ENCODE results near the gene STARD3.

DNA sequence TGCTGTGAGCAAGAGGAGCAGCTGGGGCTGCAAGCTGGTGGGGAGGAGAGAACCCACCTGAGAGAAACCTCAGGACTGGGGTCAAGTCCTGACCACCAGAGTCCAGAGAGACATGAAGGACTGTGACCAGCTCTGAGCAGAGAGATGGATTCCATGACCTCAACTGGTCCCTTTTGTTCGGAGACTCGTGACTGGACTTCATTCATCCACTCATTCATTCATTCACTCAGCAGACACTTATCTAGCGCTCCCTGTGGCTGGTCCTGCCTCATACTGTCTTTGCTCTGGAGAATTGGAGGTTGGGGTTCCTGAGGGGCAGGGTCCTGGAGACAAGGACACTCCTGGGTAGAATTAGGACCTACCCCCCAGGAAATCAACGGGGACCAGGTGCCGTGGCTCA, 67.0 kb downstream of the STARD3 start:
- TF ChIP-seq SREBF2 (IDR thresholded peaks at IDR 0.05) (no peak), RCOR1 (IDR thresholded peaks at IDR 0.05; ENCODE audit: low read depth, low read length) (no peak), MAFK (IDR thresholded peaks at IDR 0.05; ENCODE audit: partially characterized antibody) (no peak), POLR2A (IDR thresholded peaks at IDR 0.05; ENCODE audit: low read length) (no peak), EHF (CRISPR knock-in tag; IDR thresholded peaks at IDR 0.05) (no peak), ZFP36 (IDR thresholded peaks at IDR 0.05; ENCODE audit: borderline replicate concordance, partially characterized antibody) (no peak)
- TF ChIP-seq, protein P1, sequence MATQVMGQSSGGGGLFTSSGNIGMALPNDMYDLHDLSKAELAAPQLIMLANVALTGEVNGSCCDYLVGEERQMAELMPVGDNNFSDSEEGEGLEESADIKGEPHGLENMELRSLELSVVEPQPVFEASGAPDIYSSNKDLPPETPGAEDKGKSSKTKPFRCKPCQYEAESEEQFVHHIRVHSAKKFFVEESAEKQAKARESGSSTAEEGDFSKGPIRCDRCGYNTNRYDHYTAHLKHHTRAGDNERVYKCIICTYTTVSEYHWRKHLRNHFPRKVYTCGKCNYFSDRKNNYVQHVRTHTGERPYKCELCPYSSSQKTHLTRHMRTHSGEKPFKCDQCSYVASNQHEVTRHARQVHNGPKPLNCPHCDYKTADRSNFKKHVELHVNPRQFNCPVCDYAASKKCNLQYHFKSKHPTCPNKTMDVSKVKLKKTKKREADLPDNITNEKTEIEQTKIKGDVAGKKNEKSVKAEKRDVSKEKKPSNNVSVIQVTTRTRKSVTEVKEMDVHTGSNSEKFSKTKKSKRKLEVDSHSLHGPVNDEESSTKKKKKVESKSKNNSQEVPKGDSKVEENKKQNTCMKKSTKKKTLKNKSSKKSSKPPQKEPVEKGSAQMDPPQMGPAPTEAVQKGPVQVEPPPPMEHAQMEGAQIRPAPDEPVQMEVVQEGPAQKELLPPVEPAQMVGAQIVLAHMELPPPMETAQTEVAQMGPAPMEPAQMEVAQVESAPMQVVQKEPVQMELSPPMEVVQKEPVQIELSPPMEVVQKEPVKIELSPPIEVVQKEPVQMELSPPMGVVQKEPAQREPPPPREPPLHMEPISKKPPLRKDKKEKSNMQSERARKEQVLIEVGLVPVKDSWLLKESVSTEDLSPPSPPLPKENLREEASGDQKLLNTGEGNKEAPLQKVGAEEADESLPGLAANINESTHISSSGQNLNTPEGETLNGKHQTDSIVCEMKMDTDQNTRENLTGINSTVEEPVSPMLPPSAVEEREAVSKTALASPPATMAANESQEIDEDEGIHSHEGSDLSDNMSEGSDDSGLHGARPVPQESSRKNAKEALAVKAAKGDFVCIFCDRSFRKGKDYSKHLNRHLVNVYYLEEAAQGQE (IDR thresholded peaks at IDR 0.05) = no peak
- TF ChIP-seq, protein P2, sequence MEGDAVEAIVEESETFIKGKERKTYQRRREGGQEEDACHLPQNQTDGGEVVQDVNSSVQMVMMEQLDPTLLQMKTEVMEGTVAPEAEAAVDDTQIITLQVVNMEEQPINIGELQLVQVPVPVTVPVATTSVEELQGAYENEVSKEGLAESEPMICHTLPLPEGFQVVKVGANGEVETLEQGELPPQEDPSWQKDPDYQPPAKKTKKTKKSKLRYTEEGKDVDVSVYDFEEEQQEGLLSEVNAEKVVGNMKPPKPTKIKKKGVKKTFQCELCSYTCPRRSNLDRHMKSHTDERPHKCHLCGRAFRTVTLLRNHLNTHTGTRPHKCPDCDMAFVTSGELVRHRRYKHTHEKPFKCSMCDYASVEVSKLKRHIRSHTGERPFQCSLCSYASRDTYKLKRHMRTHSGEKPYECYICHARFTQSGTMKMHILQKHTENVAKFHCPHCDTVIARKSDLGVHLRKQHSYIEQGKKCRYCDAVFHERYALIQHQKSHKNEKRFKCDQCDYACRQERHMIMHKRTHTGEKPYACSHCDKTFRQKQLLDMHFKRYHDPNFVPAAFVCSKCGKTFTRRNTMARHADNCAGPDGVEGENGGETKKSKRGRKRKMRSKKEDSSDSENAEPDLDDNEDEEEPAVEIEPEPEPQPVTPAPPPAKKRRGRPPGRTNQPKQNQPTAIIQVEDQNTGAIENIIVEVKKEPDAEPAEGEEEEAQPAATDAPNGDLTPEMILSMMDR (IDR thresholded peaks at IDR 0.05) = no peak
- TF ChIP-seq, protein P3, sequence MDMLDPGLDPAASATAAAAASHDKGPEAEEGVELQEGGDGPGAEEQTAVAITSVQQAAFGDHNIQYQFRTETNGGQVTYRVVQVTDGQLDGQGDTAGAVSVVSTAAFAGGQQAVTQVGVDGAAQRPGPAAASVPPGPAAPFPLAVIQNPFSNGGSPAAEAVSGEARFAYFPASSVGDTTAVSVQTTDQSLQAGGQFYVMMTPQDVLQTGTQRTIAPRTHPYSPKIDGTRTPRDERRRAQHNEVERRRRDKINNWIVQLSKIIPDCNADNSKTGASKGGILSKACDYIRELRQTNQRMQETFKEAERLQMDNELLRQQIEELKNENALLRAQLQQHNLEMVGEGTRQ (IDR thresholded peaks at IDR 0.05) = no peak
- TF ChIP-seq, protein P4, sequence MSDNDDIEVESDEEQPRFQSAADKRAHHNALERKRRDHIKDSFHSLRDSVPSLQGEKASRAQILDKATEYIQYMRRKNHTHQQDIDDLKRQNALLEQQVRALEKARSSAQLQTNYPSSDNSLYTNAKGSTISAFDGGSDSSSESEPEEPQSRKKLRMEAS (IDR thresholded peaks at IDR 0.05) = no peak
- TF ChIP-seq, protein P5, sequence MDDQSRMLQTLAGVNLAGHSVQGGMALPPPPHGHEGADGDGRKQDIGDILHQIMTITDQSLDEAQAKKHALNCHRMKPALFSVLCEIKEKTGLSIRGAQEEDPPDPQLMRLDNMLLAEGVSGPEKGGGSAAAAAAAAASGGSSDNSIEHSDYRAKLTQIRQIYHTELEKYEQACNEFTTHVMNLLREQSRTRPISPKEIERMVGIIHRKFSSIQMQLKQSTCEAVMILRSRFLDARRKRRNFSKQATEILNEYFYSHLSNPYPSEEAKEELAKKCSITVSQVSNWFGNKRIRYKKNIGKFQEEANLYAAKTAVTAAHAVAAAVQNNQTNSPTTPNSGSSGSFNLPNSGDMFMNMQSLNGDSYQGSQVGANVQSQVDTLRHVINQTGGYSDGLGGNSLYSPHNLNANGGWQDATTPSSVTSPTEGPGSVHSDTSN (IDR thresholded peaks at IDR 0.05) = no peak
